Astrocyte (in vitro differentiated cells and primary cell): ENCODE data around the gene NME7.

ENCODE experiments used
- CTCF ChIP-seq: IDR thresholded peaks from 2 replicates; pipeline ENCODE4 v1.5.1; 2011; ENCODE audit warnings: low read depth, mild to moderate bottlenecking, inconsistent platforms, low read length, moderate library complexity; ENCODE audit not compliant: insufficient read depth
- EZH2 ChIP-seq: IDR thresholded peaks from 2 replicates; pipeline ENCODE4 v1.6.1; 2012; ENCODE audit warnings: mild to moderate bottlenecking, low read length, inconsistent platforms; ENCODE audit not compliant: insufficient read depth

GRCh38 chr1:169266133-169266532, 101.5 kb downstream of the NME7 start:
- TF ChIP-seq CTCF: no peak
- no peak for TF ChIP-seq EZH2
